B cell (primary cell): ENCODE results near the gene CFAP97D2.

Source experiments
- CTCF ChIP-seq: fragments of 200-600 bp; IDR thresholded peaks from one replicate; pipeline ENCODE4 v1.8.0; 2022; ENCODE audit warnings: antibody characterized with exemption, mild to moderate bottlenecking
- EZH2 ChIP-seq: IDR thresholded peaks from 2 replicates; pipeline ENCODE4 v1.6.1; 2012; ENCODE audit warnings: borderline replicate concordance, low read depth, mild to moderate bottlenecking, moderate library complexity, low read length; ENCODE audit not compliant: insufficient read depth, poor library complexity, severe bottlenecking

GRCh38 chr13:114234266-114234644, 55.2 kb downstream of the CFAP97D2 start:
- TF ChIP-seq CTCF, result no peak
- no peak for TF ChIP-seq EZH2
